RPMI7951 (cell line): ENCODE measurements around the gene ZFYVE26. TPM values are rescaled to one million over a fixed set of nuclear protein-coding genes. Genes with fewer than 3 reads are reported as not detected.
A peak's percentile ranks its signal among the peaks of the same experiment; 100 is the strongest.

Experiments used
- DNase-seq: peaks from one replicate; pipeline ENCODE4 v3.0.0-alpha.2; 2012; ENCODE audit warnings: low read depth
- total RNA-seq: library from RNA; depleted of rRNA; stranded (reverse); fragments of >200 nt; shearing (Covaris generic); gene quantifications from 2 replicates; pipeline ENCODE4 v1.2.3, GENCODE V29; 2014

The ZFYVE26 gene
- total RNA-seq, 1 experiment from 2014 or later = 9.1 TPM

DNA sequence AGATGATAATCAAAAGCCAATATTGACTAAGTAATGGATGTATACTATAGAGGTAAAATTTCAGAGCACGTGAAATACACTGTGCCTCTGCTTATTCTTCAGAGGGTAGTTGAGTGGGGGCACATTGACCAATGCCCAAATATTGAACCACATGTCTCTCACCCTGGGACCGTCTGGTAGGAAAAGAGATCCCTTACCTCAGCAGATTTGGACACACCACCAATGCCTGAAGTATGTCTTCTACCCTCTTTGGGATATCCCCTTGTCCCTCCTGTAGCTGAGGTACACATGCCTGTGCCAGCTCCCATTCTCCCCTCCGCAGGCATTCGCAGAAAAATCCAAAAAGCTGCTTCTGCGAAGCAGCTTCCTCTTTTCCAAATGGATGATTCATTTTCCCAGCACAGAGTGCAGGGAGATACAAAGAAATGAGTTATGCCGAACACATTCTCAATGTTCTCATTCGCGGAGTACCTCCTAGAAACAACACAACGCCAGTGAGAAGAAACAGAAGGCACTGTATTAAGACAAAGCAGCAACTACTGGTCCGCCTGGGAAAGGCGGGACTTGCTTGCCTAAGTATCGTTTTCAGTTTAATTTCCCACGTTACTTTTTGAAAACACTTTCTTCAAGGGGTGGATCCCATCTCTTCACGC, 691 bp downstream of the ZFYVE26 start:
- DNase-seq = peak; percentile 14

DNA sequence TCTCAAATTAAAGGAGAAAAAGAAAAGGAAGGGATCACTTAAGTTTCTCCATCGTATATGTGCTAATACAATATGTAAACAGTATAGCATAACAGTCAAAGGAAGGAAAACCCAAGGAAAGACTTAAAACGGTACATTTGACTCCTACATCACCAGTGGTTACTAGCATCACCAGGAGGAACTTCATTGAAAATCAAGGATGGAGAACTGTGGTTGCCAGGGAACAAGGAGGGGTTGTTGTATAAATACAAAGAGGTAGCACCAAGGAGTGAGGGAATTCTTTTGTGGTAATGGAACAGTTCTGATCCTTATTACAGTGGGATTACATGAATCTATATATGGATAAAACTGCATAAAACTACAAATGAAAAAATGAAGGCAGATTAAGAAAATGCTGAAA, 1.6 kb downstream of the ZFYVE26 start:
- DNase-seq = no peak

DNA sequence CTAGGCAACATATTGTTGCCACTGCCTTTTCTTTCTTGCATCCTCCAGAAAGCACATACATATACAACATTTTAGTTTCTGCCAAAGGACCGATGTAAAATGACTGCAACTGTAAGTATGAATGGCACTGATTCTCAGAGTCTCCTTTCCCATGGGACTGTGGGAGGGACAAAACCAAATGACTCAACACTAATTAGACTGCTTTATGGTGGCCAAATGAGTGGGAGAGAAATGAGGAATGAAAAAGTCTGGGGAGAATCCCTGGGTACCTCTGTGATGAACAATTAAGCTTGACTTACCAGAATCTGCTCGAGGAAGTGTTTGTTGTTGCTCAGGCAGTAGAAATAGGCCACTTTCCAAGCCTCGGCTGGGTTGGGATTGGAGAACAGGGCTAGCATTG, 10.1 kb downstream of the ZFYVE26 start:
- no peak for DNase-seq

DNA sequence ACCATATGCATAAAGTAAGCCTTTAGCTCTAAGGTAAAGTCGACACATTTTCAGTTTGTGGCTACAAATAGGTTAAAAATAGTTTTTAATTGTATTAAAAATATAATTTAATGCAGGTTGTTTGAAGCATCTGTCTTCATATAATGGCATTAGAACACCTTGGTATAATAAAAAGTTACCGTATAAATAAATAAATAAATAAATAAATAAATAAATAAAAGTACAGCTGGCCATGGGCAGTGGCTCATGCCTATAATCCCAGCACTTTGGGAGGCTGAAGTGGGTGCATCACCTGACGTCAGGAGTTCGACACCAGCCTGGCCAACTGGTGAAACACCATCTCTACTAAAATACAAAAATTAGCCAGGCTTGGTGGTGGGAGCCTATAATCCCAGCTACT, 15.6 kb downstream of the ZFYVE26 start:
- no peak for DNase-seq

DNA sequence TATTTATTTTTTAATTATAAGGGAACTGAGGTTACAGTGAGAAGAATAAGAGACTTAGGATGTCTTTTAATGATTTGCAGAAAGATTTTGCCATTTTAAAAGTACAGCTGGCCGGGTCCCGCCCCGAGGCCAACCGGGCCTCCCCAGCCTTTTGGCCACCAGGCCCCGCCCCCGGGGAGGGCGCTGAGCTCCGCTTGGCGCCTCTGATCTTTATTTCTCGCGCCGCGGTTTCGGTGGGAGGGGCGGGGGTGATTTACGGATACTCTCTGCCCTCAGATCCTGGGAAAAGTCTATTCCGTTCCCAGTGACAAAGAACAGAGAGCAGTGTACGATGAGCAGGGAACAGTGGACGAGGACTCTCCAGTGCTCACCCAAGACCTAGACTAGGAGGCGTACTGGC, 17.7 kb downstream of the ZFYVE26 start:
- DNase-seq = no peak

DNA sequence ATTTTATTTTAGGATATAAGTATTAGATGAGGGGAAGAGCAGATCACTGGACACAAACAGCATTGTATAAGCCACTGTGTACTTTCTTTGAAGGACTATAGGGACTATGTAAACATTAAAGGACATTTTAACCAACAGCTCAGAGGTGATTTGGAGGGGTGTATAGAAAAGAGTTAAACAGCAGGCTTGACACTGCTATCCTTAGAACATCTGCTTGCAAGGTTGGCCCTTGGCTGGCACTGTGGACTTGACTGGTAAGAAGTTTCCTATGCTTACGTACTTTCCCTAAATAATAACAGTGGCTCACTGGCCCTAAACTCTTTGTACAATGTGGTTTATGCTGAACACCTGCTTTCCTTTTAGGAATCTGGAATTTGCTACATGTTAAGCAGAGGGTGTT, 28.7 kb downstream of the ZFYVE26 start:
- DNase-seq = no peak

DNA sequence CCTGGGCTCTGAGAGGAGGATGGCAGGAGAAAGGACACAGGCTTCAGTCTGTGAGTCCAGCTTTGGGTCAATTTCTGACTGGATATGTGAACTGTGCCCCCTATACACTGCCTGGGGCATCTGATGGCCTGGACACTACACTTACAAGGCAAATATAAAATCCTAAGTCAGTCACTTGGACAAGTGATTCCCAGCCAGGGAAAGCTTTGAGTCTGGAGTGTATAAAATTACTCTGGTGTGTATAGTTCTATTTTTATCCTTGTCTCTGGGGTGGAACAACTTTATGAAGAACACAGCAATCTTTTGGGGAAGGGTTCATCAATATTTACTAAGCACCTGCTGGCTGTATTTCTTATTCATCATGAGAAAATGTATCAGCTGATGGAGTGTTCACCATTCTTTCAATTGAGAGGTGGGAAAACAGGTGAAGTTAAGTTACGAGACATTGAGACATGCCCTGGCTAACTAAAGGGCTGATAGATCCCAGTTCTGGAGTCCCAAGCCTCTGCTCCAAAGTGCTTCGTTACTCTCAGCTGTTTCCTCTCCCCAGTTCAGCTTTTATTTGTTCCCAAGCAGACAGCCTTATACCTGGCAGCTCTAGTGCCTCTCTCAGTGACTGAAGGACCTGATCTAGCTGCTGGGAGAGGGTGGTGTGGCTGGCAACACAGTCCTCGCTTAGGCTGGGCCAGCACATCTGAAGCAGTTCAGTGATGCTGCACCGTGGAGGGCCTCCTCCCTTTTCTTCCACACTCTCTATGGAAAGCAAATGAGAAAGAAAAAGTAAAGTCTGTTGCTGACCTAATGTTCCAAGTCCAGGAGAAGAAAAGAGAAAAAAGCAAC, 30.9 kb downstream of the ZFYVE26 start:
- DNase-seq = no peak

DNA sequence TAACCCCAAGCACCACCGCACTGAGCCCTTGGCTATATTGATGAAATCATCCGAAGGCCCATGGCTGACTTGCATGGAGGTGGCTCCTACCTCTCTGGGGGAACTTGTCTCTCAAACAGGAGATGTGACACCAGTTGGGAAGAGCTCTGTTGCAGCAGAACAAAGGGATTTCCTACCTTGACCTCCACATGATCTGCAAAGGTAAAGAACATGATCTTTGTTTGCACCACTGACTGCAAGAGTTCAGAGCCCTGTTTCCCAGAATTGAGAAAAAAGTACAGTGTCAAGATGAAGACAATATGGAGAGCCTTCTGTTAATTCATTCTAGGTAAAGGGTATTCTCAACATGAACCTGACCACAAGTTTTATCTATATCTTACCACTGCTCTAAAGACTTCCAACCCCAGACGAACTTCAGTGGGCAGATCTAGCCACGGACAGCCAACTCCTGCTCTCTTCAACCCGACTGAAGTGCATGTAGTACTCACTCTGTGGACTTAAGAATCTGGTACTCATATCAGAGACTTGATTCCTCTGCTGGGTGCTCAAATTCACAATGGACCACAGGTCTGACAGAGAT, 32.1 kb downstream of the ZFYVE26 start:
- DNase-seq = no peak

DNA sequence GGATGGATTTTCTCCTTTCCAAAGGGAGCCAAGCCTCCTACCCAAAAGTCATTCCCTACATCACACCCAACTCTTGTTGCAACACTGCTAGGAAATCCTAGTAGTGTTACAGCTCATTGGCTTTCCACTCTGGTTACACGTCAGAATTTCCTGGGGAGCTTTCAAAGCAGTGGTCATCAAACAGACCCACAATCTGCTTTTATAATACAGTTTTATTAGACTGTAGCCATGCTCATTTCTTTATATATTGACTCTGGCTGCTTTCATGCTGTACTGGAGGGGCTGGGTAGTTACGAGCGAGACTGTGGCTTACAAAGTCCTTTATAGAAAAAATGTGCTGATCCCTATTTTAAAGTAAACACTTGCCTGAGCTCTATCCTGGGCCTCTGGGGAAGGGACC, 34.3 kb downstream of the ZFYVE26 start:
- no peak for DNase-seq

DNA sequence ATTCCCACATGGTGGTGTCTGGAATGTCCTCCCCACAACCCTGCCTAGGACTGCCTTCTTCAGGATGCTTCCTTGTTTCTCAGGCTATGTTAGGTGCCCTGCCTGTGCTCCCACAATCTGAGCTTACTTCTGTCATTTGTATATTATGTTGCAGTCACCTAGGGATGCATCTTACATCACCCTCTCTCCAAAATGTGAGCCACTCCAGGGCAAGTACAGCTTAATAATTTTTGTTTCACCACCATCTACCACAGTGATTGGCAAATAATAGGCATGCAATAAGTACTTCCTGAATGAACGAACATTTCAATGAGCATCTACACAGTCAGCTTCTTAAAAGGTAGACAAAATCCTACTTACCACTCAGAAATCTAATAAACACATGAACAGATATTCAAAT, 37.6 kb downstream of the ZFYVE26 start:
- no peak for DNase-seq

DNA sequence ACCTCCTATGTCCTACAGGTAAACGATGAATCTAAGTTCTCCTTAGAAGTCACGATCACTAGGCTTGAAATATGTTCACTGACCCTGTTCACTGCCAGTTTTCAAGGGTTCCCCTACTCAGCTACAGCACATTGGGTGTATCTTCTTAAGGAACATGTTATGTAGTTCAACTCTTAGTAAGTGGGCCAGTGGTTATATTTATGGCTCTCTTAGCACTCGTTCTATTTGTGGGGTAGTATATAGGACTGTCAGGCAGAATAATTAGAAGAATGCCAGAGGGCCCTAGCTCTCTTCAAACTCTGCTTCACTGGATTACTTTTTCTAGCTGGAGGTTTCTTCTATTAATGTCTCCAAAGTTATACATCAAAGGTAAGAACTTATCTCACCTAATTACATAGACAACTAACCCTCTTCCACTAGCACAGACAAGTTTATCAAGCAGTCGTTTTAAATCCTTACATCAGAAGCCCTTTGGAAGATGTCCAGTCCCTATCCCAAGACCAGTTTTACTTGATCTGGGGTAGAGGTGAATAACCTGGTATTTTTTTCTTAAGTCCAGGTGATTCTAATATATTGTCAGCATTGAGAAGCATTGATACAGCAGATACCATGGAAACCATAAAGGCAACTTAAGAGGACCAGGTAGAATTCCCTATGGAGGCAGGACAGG, 39.6 kb downstream of the ZFYVE26 start:
- DNase-seq = no peak

DNA sequence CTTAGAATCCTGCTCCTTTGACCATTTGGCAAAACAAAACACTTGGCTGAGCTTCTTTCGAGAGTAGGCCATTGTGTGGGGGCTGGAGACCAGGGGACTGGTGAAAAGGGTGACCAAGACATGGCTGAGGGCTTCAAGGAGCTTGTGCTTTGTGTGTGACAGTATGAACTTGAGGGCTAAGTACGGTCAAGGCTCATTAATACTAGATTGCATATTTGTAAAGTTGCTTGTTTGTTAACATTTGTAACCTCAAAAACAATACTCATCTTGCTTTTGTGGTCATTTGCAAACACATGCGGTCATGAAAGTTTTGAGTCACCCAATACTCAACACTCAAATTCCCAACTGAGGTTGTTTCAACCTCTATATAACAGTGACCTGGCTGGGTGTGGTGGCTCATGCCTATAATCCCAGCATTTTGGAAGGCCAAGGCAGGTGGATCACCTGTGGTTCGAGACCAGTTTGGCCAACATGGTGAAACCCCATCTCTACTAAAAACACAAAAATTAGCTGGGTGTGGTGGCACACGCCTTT, 42.5 kb downstream of the ZFYVE26 start:
- no peak for DNase-seq

DNA sequence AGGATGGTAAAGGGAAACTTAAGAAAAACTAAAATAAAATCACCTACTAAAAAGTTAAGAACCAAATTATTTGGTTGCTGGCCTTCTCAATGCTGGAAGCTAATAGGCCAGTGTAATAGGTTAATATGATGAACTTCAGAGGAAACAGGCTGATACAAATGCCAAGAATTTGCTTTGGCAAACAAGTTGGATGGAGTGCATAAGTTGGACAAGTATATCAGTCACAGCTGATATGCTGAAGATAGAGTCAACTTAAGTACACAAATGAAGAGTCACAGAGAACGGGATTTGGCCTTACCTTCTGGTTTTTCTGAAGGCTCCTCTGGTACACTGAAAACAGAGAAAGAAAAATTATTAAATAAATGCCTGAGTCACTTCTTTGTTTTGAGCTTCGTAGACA, 48.2 kb downstream of the ZFYVE26 start:
- DNase-seq = no peak

DNA sequence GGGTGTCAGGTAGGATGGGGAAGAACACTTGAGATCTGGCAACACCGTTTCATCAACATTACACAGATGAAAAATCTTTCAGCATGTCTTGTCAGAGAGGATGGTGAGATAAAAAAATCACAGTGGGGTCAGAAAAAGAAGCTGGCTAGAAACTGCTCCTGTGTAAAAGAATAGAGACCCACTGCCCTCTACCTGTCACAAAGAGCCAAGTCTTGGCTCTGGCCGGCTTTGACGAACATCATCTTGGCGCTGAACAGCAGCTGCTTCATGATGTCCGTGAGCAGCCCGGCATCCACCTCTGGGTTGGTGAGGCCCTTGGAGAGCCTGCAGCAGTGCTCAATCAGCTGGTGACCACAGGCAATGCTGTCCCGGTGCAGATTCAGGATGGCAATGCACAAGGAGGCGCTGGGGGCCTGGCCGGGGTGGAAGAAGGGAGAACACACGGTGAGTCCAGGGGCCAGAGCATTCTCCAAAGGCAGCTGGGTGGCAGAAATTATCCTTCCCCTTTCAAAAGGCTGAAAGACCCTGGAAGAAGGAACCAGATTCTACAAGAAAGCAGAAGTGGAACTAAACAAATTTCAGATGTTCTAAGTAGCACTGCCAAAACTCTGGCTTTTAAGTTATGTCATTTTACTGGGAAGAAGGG, 50.2 kb downstream of the ZFYVE26 start:
- DNase-seq = no peak

DNA sequence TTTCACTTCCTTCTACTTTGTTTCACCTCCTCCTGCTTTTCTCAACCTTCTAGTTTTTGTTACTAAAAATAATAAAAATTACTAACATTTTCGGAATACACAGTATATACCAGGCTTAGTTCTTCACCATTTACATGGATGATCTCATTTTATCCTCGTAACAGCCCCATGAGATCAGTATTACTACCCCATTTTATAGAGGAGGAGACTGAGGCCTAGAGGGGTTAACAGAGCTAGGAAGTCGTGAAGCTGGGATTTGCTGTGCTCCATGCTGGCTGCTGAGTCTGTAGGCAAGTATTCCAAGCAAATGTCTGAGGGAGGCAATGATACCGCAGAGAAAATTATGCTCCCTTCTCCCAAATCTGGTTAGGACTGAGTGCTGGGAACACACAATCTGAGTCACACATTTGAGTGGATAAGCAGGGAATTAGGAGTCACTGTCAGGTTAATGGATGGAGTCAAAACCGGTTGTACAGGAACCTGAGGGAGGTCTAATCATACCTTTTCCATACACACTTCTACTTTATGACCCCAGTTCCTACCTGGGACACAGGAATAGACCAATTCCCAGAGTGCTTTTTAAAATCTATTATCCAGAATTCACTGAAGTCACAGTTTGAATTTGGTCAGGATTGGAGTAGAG, 51.1 kb downstream of the ZFYVE26 start:
- DNase-seq = no peak

DNA sequence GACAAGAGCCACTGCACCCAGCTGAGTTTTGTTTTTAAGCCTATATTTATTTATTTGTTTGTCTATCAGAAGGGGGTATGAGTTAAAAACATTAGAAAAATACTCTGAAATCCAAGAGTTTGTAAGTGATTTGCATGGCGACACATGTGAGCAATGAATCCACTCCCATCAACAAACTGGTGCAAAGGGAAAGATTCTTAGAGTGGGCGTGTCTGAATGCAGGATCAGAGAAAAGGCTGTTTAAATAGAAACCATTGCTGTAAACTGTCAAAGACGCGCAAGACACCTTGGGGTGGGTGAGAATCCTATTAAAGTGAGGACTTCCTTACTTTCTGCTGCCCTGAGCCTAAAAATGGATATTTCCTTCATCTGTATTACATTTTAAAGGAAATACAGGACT, 51.9 kb downstream of the ZFYVE26 start:
- DNase-seq = no peak

DNA sequence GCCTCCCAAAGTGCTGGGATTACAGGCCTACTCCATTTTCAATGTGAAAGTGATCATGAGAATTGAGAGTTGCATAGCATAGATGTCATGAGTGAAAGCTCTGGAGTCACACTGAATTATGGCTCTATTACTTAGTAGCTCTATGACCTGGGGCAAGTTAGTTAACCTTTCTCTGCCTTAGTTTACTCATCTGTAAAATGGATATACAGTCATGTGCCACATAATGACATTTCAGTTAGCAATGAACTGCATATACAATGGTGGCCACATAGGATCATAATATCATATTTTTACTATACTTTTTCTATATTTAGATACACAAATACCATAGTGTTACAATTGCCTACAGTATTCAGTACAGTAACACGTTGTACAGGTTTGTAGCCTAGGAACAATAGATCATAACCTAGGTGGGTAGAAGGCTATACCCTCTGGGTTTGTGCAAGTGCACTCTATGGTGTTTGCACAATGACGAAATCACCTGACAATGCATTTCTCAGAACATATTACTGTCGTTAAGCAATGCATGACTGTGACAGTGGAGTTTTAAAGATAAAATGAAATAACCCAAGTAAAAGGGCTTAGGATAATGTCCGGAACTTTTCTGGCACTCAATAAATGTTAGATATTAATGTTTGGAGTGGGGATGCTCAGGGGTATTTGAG, 53.1 kb downstream of the ZFYVE26 start:
- DNase-seq = no peak

DNA sequence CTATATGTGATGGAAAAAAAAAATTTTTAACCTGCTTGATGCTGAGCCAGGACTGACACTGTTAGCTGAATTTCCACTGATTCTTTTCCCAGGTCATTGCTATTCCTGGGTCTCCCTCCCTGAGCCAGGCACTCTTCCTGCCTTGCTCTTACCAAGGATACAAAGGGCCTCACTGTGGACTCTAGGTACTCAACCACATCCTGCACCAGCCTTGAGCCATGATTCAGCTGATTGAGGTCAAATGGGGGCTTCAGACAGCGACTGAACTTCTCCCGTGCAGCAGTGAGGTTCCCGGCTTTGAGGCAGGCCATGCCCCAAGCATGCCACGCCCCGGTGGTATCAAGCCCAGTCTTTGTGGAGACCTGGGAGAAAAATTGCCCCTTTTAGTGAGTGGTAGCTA, 54.3 kb downstream of the ZFYVE26 start:
- peak; percentile 25 for DNase-seq

DNA sequence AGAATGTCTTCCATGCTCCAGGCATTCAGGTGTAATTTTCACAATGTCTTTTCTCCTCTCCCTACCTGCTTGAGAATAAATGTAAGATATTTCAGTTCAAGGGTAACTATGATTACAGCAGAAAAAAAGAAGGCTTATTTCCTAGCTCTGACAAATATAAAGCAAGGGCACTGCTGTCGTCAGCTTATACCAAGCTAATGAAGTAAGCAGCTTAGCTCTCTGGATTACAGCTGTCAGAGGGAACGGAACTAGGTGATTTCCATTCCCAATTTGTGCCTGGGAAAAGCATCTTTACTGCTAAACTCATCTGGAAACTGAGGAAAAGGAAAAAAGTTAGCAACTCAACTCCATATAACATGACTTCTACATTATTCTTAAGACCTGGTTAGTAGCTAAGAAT, 56.5 kb downstream of the ZFYVE26 start:
- DNase-seq = no peak

DNA sequence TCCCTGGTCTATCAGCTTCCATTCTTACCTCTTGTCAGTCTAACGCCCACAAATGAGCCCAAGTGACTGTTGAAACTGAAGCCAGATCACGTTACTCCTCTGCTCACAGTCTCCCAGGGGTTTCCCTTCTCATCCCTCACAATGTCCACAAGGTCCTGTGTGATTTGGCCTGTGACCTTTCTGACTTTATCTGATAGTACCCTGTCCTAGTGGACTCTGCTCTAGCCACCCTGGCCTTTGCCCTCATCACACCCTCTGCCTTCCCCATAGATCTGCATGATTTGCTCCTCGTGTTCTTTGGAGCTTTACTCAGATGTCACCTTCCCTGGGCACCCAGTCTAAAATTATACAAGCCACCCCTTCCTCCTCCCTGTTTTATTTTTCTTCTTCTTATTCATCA, 59.2 kb downstream of the ZFYVE26 start:
- no peak for DNase-seq

DNA sequence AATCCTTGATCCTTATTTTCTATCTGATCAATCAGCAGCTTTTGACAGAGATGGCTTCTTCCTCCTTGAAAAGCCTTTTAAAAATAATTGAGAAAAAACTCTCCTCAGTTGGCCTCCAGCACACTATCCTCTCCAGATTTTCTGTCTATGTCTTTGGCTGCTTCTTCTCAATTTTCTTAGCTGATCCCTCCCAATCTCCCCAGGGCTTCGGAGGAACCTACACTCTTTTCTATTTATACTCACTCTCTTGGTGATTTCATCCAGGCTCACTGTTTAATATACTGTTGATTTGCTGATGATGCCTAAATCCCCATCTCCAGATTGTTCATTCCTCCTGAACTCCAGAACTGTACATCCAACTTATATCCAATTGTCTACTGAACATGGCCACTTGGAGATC, 59.9 kb downstream of the ZFYVE26 start:
- DNase-seq = no peak
